NCI-H1105 (cell line): ENCODE results near the gene CATSPERZ.

Experiments
- DNase-seq: peaks from one replicate; lab custom pipeline; 2025; lab: John Stamatoyannopoulos, UW

Gene CATSPERZ, protein sequence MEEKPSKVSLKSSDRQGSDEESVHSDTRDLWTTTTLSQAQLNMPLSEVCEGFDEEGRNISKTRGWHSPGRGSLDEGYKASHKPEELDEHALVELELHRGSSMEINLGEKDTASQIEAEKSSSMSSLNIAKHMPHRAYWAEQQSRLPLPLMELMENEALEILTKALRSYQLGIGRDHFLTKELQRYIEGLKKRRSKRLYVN

DNA sequence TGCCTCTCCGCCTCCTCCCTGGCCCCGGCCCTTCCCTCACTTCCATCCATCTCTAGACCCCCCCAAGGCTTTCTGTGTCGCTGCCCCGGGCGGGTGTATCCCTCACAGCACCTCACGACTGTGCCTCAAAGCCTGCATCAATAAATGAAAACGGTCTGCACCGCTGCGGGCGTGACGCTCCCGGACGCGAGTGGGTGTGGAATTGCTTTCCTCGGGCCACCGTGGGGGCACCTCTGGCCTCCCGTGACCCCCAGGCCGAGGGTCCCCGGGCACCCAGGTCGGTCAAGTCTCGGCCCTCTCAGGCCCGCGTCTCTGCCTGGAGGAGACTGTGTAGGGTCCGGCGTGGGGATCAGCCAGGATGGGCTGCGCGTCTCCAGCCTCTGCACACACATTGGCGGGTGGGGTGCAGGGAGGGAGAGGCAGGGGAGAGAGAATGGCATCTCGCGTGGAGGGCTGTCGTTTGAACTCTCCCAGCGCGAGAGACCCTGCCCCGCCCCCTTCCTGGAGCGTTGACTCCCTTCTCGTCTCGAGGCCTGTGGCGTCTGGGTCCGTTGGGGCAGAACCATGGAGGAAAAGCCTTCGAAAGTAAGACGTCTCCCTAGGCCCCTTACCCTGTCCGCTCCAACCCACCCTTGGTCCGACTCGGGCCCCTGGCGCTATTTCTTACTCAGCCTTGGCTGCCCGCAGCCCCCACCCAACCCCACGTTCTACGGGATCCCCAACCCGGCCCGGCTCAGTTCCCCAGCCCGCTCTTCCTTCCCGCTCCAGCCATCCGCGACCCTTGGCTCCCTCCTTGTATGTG lies at the start of gene CATSPERZ:
TSS of gene CATSPERZ (plus strand) at position 512 of the 802 bp plus-strand sequence. CDS start at position 565, 53 bp downstream.
- DNase-seq: peak; percentile 7

DNA sequence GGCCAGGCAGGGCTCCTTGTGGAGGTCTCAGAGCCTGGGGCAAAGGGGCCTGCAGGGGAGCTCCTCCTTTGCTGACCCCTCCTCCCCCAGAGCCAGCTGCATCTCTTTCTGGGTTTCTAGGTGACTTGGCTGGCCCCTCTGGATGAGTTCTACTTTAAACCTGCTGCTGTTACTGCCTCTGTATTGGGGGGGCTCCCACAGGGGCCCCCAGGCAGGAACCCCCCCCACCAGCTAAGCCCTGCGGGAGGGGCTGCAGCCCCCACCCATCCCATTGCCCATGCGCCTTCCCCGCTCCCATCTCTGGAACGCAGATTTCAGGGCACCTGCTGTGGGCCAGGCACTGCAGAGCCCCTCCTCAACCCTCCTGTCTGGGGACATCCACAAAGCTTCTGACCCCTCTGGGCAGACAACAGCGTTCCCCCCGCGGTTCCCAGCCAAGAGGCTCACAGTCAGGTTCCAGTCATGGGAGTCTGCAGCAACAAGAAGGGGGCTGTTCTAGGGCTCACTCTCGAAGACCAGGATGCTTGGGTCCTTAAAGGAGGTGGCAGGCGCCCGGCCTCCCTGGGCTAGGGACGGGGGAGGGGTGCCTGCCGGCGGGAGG lies 49.6 kb upstream of the CATSPERZ start:
- no peak for DNase-seq

DNA sequence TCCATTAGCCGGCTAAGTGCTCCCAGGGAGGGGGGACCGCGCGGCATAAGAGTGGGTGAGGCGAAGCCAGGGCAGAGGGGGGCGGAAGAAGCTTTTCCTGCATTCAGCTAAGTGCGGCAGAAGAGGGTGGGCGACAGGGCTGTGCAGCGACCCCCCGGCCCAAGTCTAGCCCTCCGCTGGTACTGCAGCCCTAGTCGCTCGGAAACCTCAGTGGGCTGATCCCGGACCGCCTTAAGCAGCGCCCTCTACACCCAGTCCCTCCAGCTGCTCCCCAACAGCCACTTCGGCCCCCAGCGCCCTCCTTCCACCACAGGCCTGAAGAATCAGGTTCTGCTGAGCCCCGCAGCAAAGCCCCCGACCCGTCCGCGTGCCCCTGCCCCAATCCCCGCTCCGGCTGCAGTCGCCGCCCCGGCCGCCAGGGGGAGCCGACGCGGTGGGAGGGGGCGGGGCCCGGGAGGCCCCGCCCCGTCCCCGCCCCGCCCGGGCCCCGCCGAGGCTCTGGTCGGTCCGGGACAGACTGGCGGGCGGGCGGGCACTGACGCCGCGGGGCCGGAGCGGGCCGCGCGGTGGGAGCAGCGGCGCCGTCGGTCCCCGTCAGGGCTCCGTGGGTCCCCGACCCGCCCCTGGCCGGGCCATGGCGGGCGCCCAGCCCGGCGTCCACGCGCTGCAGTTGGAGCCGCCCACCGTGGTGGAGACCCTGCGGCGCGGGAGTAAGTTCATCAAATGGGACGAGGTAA lies 49.0 kb upstream of the CATSPERZ start, which contains the start of gene PLCB3:
TSS of gene PLCB3 (plus strand) at position 515 of the 737 bp plus-strand sequence. CDS start at position 635, 120 bp downstream.
- peak; percentile 29 for DNase-seq

DNA sequence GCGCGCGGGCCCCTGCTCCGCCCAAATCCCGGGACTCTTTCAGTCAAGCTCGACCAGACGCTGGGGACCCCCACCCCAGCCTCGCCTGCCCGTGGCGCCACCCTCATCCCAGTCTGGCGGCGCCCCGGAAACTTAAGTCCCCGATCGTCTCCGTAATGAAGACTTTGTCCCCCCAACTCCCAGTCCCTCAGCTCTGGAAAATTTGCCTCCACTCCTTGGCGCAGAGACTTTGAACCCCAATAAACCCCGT lies 48.5 kb upstream of the CATSPERZ start:
- no peak for DNase-seq

DNA sequence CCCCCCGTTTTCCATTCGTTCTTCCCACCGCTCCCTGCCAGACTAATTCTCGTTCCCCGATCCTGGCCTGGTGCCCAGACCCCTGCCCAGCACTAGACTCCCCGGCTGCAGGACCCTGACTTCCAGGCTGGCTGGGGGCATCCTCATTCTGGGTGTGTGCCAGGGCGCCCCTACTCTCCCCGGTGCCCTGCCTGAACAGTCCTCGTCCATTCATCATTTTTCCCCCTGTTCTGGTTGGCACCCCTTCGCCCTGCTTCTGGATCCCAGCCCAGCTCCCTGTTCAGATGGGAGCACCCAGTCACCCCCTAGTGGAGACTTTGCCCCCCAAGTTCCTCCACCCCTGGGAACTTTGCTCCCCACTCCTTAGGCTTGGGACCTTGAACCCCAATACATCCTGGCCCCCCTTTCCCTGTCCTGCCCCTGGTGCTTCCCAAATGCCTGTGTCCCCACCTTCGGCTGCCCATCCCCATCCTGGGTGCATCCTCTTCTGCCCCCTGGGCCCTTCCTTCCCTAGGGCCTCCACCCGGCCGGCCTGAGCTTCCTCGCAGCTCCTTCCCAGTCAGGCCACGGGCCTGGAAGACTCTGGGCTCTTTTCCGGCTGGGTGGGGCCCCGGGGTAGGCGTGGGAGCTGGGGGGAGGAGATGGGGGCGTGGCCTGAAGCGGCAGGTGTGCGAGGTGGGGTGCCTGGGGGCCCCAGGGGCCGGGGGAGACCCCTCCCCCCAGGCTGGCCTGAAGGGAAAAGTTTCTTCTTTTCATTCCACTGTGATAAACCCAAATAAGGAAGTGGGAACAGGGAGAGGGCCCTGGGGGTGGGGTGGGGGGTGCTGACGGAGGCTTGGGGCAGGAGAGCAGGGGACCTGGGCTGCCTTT lies 47.9 kb upstream of the CATSPERZ start:
- peak; percentile 43 for DNase-seq

DNA sequence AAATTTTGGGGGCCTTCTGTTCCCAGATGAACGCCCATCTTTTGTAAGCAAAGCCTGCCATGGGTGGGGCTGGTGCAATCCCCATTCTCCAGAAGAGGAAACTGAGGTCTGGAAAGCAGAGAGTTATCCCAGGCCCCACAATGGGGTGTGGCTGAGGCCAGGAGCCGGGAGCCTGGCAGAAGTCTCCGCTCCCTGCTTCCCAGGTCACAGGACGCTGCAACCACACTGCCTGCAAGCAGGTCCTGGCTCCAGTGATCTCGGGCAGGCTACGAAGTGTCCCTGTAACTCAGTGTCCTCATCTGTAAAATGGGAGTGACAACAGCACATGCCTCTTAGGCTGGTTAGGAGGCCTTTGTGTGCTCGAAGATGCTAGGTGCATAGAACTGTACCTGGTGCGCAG lies 47.1 kb upstream of the CATSPERZ start:
- DNase-seq: no peak

DNA sequence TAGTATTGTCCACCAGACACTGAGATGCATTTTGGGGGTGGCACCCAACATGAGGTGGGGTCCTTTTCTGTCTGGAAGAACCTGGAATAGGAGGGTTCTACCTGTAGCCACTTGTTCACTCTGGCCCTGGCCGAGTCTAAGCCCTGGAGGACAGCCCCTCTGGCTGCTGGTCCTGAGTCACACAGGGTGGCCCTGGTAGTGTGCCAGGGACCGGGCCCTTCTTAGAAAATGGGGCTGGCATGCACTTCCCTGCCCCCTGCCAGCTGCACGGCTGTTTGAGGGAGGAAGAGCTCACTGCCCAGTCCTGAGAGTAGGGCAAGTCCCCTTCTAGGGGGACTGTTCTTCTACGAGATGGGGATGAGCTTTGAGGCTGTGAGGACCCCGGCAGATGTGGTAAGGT lies 46.7 kb upstream of the CATSPERZ start:
- DNase-seq: no peak

DNA sequence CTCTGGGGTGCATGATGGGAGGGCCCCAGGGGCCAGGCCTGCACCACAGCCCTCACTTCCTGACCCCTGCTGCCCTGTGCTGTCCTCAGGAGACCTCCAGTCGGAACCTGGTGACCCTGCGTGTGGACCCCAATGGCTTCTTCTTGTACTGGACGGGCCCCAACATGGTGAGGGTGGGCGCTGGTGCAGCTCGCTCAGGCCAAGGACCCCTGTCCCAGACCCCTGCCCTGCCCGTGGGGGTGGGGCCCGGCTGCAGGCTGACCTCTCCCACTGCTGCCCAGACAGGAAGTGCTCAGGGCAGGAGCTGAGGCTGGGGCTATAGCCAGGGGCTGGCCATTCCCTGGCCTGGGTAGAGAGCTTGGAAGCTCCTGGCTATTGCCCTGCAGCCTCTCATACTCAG lies 45.8 kb upstream of the CATSPERZ start:
- no peak for DNase-seq

DNA sequence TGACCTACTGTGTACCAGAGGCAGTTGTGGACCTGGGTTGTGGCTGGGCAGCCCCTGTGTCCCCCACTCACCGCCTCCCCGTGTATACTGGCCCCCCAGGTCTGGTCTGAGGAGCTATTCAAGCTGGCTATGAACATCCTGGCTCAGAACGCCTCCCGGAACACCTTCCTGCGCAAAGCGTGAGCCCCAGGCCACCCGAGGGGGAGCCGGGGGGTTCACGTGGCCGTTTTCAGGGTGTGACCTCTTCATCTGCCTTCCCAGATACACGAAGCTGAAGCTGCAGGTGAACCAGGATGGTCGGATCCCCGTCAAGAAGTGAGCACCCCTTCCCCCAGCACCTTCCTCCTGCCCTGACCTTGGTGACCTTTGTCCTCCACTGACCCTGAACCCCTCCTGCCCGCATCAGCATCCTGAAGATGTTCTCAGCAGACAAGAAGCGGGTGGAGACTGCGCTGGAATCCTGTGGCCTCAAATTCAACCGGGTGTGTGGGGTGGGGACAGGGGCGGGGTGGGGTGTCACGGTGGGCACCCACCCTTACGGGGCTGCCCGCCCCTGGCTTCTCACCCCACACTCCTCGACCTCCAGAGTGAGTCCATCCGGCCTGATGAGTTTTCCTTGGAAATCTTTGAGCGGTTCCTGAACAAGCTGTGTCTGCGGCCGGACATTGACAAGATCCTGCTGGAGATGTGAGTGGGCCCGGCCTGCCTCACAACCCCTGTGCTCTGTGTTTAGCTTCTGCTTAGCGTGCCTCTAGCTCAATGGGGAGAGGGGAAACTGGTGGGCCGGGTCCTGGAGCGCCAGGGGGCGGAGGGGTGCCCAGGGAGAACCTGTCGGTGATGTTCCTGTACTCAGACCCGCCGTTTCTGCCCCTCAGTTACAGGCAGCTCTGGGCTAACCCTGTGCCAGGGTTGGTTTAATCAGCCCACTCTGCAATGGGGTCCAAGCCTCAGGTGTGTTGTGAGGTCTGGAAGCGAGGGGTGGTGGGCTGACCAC lies 44.7 kb upstream of the CATSPERZ start:
- no peak for DNase-seq

DNA sequence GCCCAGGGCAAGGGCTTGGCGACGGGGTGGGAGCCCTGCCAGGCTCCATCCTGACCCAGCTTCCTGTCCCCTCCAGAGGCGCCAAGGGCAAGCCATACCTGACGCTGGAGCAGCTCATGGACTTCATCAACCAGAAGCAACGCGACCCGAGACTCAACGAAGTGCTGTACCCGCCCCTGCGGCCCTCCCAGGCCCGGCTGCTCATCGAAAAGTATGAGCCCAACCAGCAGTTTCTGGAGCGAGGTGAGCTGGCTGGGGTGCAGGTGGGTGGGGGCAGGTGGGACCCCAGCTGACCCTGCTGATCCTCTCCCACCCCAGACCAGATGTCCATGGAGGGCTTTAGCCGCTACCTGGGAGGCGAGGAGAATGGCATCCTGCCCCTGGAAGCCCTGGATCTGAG lies 43.9 kb upstream of the CATSPERZ start:
- no peak for DNase-seq

DNA sequence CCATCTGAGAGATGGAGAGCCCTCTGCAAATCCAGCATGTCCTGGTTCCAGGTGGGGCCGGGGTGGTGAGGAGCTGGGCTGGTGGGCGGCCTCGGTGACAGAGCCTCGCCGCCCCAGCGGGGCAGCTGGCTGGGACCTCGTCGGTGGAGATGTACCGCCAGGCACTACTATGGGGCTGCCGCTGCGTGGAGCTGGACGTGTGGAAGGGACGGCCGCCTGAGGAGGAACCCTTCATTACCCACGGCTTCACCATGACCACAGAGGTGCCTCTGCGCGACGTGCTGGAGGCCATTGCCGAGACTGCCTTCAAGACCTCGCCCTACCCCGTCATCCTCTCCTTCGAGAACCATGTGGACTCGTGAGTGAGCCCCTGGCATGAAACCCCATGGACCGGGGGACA lies 41.8 kb upstream of the CATSPERZ start:
- no peak for DNase-seq

DNA sequence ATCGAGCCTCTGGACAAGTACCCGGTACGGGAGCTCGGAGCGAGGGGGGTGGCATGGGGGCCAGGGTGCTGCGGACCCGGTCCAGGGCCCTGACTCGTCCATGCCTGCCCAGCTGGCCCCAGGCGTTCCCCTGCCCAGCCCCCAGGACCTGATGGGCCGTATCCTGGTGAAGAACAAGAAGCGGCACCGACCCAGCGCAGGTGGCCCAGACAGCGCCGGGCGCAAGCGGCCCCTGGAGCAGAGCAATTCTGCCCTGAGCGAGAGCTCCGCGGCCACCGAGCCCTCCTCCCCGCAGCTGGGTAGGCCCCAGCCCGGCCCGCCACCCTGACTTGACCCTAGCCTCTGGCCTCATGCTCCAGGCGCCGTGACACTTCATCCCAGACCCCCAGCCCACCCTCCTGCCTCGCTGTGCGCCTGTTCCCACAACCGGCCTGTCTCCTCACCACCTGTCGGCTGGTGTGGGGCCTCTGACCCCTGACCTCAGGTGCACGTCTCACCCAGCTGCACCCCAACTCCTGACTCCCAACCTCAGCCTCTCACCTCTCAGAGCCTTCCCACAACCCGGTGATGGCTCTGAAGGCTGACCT lies 41.1 kb upstream of the CATSPERZ start:
- no peak for DNase-seq

DNA sequence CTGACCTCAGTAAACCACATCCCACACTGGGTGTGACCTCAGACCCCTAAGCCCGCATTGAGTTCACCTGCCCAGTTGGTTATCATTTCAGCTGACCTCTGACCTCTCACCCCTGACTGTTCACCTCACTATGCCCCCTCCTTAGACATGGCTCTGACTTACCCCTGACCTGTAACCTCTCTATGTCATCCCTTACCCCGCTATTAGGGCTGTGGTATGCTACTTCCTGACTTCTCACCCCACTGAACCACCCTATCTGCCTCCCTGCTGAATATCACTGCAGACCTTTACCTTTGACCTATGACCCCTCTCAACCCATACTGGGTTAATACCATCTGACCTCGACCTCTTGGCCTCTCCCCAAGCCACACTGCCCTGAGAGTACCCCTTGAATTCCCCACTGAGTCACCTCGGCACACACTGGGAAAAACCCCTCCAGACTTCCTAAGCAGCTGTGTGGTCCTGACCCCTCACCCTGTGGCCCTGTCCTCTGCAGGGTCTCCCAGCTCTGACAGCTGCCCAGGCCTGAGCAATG lies 40.6 kb upstream of the CATSPERZ start:
- DNase-seq: no peak

DNA sequence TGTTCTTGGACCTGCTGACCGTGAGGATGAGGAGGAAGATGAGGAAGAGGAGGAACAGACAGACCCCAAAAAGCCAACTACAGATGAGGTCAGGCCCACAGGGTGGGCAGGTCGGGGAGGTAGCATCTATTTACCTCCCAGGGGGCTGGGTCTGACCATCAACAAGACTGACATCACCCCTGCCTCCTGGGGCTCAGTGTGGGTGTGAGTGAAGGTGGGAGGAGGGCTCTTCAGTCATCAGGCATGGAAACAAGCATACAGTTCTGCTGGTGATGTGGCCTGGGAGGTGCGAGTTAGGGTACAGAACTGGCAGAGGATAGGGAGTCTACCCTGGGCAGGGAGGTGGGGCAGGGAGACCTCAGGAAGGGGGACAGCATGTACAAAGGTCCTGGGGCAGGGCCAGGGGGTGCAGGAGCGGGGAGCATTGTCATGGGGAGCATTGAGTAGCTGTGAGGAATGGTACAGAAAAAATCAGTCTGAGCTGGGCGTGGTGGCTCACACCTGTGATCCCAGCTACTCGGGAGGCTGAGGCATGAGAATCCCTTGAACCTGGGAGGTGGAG lies 39.9 kb upstream of the CATSPERZ start:
- no peak for DNase-seq

DNA sequence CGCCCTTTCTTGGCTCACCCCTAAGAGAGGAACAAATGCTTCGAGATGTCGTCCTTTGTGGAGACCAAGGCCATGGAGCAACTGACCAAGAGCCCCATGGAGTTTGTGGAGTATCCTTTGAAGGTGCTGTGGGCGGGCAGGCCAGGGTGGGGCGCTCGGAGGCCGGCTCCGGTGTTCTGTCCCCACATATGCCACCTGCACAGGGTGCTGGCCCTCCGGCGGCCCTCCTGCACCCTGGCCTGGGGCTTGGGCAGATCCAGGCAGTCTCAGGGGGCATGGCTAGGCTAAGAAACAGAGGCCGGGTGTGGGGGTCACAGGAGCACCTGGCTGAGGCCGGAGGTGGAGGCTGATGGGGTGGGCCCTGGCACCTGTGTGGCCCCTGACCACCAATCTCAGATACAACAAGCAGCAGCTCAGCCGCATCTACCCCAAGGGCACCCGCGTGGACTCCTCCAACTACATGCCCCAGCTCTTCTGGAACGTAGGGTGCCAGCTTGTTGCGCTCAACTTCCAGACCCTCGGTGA lies 38.5 kb upstream of the CATSPERZ start:
- DNase-seq: no peak

DNA sequence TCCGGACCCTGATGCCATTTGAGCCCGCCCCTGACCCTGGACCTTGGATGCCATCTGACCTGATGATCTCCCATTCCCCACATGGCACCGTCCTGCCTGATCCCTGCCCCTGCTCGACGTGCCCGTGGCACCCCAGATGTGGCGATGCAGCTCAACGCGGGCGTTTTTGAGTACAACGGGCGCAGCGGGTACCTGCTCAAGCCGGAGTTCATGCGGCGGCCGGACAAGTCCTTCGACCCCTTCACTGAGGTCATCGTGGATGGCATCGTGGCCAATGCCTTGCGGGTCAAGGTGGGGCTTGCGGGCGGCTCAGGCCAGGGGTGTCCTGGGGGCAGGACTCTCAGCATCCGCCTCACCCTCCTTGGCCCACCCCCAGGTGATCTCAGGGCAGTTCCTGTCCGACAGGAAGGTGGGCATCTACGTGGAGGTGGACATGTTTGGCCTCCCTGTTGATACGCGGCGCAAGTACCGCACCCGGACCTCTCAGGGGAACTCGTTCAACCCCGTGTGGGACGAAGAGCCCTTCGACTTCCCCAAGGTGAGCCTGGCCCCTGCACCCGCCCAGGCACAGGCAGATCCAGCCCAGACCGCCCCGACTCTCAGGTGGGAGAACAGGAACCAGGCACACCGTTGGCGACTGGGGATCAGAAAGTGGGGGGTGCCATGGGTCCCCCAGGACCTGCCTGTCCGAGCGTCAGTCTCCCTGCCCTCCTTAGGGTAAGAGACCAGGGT lies 37.7 kb upstream of the CATSPERZ start:
- DNase-seq: no peak

DNA sequence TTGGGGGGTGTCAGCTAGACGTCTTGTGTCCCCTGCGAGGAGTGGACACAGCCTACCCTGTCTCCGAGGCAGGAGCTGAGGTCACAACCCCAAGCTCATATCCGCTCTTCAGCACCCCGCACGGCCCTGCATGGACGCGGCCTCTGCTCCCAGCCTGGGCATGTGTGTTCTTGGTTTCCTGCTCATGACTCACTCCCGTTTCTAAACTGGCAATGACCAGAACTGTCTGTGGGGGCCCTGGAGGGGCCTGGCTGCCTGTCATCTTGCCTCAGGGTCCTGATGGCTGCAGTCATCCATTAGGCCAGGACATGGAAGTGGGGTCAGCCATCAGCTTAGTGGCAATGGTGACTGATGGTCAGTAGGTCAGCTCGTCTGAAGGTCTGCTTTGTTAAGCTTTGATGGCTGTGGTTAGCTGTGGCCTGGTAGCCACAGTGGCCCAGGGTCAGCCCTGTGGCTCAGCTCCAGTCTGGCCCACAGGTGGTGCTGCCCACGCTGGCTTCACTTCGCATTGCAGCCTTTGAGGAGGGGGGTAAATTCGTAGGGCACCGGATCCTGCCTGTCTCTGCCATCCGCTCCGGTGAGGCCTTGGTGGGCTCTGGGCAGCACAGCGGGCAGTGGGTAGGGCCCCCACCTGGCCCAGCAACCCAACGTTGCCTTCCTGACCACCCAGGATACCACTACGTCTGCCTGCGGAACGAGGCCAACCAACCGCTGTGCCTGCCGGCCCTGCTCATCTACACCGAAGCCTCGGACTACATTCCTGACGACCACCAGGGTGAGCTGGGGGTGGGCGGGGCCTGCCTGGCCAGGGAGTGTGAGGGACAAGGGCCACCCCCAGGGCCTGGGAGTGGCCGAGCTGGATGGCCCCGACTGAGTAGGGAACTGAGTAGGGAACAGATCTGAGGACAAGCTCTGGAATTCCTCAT lies 36.9 kb upstream of the CATSPERZ start:
- DNase-seq: no peak

DNA sequence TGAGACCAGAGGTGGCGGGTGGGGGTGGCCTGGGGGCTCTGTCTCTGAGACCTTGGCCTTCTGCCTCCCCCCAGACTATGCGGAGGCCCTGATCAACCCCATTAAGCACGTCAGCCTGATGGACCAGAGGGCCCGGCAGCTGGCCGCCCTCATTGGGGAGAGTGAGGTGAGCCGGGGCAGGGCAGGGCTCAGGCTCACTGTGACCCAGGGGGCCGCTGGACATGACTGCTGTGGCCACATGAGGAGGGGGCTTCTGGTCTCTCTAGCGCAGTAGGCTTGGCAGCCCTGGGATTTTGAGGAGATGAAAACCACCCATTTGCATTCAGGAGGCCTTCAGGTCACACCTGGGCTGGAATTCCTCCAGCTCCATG lies 36.2 kb upstream of the CATSPERZ start:
- no peak for DNase-seq
